Fibroblast of gingiva (primary cell): Measurements from ENCODE around the gene CCT3.
"Not testable (repeated sequence)": the region's sequence is repeated elsewhere in the genome, so short reads cannot be mapped to it uniquely, and the experiment has no call there.

ENCODE experiments used
- DNase-seq: peaks from one replicate; pipeline ENCODE4 v3.0.0-alpha.2; 2011; ENCODE audit warnings: low read depth

The CCT3 gene

DNA sequence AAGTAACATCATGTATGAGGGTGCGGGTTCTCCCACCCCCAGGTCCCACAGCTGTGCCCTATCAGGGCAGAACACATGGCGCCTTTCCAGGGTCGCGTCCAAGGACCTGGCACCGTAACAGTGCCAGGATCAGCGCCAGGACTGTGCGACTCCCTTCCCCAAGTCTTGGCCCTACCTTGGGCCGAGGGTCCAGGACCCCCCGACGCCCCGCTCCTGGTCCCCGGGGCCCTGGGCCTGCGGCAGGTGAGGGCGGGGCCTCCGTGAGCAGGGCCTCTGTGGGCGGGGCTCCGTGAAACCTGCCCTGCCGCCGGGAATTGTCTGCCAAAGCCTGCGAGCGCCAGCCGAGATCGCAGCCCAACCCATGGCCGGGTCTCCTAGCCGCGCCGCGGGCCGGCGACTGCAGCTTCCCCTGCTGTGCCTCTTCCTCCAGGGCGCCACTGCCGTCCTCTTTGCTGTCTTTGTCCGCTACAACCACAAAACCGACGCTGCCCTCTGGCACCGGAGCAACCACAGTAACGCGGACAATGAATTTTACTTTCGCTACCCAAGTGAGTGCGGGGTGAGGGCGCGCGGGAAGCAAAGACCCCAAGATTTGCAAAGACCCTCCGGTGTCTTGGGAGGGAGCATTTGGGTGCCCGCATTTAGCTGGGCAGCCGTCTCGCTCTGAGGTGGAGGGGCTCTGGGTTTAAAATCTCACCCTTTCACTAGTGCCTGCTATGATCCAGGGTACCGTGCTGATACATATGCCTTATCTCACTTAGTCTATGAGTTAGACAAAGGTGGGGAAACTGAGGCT is 31.0 kb upstream of the CCT3 start, which contains the start of gene RHBG:
Gene RHBG (plus strand): TSS at position 323 of the 796 bp plus-strand sequence. CDS start 39 bp downstream, at position 362.
- no peak for DNase-seq

DNA sequence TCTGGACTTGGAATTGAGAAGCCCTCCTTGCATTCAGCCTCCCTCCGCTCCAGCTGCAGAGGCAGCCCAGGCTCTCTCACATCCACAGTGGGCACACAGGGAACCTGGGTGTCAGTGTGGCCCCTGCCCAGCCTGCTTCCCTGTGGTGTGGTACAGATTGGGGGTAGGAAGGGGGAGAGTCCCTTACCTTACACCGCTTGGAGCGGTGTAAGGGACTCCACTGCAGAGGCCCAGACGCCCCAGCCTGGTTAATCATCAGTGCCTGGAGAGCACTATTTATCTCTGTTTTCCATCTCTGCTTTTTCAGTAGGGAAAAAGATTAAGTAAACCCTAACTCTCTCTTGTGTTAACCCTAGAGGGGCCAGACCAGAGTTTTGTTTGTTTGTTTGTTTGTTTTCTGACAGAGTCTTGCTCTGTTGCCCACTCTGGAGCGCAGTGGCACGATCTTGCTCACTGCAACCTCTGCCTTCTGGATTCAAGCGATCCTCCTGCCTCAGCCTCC is 30.1 kb upstream of the CCT3 start:
- DNase-seq: no peak

DNA sequence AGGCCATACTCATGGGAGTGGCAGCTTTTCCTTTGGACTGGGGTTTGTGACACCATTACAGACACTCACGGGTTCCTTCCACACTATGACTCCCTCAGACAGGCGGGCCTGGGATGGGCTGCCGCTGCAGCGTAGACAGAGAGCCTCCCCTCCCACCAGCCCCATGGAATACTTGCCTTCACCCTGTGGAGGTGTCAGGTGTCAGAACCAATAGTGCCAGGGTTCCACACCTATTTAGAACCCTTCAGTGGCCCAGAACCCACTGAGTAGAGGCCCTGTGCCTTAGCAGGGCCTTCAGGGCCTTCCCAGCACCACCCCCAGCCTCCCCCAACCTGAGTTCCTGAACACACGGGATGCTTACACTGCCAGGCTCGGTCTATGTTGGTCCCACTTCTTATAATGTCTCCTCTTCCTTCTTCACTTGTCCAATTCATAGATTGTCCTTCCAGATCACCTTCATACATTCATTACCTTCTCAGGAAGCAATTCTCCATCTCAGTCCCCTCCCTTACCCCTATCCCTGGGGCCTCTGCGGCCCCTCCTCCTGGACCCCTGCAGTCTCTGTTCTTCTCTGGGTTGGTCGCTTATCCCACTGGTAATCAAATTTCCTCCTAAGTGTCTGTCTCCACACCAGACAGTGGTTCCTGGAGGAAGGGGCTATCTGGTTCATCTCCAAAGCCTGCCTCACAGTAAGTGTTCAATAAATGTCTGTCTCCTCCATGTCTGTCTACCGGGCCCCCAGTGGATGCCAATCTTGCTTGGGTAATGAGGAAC is 29.5 kb upstream of the CCT3 start:
- DNase-seq: no peak

DNA sequence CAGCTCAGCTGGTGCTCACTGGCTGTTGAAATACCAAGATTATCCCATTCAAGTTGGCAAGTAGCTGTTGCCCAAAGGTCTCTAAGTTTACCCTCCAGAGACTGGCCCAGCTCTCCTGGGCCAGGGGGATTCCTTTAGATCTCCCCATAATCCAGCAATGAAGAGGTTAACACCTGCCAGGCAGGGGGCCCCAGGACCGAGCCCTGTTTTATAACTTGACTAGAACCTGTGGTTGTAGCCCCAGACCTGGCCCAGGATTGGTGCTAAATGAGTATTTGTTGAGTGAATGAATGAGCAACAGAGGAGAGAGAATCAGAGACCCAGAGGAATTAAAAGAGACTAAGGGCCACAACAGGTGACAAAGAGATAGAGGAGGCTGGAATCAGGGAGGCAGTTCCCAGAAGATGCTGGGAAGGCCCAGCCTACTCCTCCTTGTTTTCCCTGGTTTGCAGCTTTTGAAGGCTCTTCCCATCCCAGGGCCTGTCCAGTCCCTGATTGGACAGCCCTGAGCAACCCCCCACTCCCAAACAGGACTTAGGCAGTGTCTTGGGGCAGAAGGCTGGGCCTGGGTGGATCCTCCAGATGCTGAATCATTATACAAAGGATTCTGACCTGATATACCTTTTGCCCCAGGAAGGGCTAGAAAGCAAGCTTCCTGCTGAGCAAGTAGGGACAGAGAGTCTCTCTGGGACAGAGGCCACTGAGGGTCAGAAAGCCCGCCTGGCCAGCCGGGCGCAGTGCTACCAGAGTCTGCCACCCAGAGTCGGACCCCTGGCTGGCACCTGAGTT is 28.5 kb upstream of the CCT3 start:
- DNase-seq: no peak

DNA sequence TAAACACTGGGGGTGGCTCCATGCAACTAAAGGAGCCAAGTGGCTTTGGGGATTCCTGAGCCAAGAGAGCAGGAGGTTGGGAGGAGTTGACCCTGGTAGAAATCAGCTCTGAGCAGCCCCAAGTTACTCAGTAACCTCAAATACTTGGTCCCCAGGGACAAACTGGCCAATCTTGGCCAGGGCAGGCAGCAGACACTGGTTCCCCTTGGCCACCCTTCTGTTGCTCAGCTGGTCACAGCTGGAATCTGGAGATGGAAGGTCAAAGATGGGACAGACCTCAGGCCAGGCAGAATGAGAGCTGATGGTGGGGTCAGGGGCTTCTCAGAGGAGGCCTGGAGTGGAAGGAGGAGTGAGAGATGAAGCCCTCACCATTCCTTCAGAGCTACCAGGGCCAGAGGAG is 27.7 kb upstream of the CCT3 start:
- DNase-seq: no peak

DNA sequence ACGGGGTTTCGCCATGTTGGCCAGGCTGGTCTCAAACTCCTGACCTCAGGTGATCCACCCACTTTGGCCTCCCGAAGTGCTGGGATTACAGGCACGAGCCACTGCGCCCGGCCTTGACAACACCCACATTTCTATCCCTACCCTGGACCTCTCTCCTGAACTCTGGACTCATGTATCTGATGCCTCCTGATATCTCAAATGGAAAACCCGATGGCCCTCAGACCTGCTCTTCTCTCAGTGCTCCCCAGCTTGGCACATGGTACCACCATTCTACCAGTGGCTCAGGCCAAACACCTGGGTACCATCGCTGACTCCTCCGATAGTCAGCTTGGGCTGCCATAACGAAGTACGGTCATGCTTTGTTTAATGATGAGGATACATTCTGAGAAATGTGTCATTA is 22.4 kb upstream of the CCT3 start:
- DNase-seq: no peak

DNA sequence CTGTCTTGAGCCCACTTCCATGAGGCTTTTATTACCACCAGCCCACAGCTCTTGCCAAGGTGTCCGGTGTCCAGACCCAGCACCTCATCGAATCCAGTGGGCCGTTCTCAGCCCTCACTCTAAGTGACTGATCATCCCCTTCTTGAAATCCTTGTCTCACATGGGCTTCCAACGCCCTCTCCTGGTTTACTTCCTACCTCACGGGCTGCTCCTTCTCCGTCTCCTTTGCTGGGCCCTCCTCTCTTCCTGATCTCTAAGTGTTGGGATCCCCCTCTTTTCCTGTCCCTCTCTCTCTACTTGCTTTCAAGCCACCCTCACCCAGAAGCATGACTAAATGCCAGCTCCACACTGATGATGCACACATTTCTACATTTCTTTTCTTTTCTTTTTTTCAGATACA is 21.9 kb upstream of the CCT3 start:
- peak; percentile 56 for DNase-seq

DNA sequence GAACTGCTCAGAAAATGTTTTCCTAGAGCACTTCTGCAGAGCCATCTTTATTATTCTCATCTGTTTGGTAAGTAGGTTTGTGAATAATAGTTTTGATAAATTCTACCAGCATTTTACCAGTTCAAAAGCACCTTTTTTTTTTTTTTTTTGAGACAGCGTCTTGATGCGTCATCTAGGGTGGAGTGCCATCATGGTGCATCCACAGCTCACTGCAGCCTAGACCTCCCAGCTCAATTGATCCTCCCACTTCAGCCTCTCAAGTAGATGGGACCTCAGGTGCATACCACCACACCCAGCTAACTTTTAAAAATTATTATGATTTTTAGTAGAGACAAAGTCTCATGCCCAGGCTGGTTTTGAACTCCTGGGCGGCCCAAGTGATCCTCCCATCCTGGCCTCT is 21.2 kb upstream of the CCT3 start:
- no peak for DNase-seq

DNA sequence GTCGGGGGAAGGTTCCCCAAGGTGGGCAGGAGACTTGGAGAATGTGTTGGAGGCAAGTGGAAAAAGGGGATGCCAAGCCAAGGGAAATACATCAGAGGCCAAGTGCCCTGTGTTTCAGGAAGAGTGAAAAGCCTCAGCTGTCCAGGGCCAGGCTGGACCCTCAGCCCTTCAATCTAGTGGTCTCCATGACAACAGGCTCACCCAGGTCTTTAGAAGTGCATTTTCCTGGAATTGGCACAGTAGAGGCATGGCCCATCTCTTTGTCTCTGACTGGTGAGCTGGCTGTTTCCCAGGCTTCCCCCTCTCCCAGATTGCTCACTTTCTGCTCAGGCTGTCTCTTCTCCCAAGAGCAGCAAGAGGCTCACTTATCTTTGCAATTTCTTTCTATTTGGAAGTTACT is 20.5 kb upstream of the CCT3 start:
- no peak for DNase-seq

DNA sequence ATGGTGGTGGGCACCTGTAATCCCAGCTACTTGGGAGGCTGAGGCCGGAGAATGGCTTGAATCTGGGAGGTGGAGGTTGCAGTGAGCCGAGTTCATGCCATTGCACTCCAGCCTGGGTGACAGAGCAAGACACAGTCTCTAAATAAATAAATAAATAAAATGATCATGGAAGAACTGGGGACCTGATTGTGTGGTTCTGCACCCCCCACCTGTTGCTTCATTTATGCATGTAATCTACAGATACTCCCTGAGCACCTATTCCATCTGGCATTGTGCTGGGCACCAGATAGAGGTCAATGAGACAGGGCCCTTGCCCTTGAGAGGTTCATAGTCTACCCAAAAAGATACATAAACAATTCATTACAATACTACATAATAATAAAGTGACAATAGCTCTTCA is 19.9 kb upstream of the CCT3 start:
- DNase-seq: no peak

DNA sequence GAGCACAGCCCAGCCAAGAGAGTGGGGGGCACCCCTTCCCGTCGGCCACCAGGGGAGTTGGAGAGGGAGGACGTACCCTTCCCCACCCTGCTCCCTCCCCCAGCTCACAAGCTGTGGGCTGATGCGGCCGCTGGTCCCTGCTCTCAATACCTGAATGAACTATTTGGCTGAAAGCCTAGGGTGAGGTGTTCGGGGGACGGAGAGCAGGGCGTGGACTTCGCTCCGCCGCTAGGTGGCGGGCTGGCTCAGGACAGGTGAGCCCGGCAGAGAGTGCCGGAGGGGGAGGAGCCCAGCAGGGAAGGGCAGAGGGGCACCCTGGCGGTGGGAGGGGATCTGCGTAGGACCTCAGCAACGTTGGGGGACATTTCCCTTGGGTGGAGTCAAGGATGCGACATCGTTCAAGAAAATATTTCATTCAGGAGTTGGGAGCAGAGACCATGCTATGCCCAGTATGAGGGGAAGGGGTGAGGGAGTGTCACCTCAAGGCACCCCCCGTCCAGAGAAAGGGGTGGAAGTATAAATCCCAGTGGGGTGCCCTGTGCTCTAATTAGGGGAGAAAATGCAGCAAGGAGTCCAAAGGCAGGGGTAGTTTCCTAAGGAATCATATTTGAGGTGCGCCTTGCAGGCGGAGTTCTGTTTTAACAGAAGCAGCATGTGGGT is 18.9 kb upstream of the CCT3 start:
- peak; percentile 7 for DNase-seq

DNA sequence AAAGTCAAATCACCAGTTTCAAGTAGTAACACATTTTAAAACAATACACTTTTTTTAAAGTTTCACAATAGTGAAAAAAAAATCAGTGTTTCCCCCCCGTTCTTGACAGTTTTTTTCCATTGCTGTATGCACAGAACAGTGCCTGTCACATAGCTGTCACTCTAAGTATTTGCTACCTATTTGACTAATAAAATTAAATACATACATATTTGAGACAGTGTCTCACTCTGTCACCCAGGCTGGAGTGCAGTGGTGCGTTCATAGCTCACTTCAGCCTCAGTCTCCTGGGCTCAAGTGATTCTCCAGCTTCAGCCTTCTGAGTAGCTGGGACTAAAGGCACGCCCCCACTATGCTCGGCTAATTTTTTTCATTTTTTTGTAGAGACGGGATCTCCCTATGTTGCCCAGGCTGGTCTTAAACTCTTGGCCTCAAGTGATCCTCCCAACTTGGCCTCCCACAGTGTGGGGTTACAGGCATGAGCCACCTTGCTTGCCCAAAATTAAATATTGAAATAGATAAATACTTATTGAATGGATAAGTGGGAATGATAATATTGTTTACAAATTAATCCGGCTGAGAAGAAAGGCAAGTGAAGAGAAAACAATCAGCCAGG is 18.3 kb upstream of the CCT3 start:
- no peak for DNase-seq

DNA sequence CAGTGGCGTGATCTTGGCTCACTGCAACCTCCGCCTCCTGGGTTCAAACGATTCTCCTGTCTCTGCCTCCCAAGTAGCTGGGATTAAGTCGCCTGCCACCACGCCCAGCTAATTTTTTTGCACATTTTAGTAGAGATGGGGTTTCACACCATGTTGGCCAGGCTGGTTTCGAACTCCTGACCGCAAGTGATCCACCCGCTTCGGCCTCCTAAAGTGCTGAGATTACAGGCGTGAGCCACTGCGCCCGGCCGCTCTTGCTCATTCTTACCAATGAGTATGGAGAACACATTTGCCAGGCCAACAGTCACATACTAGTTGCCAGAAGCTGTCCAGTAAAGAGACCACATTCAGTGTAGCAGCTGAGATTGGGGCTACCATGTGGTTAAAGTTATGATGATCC is 14.4 kb upstream of the CCT3 start:
- not testable (repeated sequence) for DNase-seq

DNA sequence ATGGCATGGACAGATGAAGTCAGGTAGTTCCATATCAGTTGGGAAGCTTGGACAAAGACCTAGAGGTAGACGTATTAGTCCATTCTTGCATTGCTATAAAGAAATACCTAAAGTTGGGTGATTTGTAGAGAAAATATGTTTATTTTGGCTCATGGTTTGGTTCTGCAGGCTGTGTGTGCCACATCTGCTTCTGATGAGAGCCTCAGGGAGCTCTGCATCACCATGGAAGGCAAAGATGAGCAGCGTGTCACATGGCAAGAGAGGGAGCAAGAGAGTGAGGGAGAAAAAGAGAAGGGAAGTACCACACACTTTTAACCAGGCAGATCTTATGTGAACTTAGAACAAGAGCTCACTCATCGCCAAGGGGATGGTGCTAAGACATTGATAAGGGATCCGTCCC is 9.2 kb upstream of the CCT3 start:
- DNase-seq: peak; percentile 92

DNA sequence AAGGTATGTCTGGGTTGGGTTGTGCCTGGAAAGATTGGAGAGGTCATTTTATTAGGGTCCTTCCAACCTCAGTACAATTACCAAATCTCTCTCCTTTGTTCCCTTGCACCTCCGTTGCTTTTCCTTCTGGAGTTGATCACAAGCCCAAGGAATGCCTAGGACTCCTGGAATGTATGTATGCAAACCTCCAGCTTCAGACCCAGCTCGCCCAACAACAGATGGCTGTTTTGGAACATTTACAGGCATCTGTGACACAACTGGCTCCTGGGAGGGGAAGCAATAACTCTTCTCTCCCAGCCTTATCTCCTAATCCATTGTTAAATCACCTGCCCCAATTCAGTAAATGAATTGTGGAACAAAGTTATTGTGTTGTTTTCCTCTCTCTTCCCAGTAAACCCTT is 8.5 kb upstream of the CCT3 start:
- DNase-seq: peak; percentile 81

DNA sequence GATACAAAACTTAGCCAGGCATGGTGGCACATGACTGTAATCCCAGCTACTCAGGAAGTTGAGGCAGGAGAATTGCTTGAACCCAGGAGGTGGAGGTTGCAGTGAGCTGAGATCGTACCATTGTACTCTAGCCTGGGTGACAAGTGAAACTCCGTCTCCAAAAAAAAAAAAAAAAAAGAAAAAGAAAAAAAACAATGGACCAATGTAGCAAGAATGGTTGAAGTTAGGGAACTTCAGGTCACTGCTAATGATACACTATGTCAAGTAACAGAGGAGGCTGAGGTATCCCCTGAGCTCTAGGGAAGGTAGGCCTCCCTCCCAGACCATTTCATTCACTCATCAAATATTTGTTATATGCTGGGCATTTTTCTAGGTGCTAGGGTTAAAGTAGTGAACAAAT is 7.9 kb upstream of the CCT3 start:
- not testable (repeated sequence) for DNase-seq

DNA sequence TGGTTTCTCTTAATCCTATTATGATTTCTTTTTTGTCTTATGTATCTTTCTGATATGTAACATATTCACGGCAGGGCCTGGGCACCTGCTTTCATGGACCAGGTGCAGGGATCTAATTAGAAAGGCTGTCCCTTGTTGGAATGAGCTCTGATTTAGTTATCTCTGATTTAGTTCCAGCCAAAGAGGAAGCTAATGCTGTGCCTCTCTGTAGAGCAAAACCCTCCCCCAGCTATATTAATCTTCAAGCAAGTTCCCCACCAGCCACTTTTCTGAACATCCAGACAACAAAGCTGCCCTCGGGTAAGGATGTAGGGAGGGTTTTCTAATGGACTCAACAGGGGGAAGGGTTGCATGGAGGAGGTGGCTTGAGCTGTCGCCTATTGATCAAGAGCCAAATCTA is 6.3 kb upstream of the CCT3 start:
- DNase-seq: no peak

DNA sequence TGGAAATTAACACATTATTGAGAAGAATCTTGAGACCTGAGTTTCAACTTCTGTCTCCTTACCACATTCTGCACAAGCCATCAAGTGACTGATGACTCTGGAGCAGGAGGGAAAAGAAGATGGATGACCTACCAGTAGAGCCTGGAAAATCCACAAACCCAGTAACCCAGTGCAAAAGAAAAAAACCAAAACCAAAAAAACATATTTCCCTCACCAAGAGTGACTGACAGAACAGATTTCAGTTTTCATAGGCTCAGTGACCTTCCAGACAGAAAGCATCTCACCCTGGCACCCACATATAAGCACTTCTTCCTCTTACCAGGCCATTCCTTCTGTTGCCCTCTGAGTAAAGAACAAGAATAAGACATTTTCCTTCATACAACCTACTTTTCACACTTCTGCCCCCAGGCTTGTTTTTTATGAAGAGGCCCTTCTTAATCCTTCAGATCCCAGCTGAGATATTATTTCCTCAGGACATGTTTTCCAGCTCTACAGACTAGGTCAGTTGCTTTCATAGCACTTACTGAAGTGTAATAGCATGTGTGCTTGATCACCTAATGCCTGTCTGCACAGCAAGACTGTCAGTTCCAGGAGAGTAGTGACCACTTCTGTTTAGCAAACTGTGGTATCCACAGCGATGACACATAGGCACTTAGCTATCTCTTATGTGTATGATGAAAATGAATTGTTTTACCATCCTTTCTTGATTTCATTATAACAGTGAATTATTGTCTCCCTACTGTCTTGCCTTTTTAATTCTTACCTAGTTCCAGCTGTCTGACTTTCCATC is 4.3 kb upstream of the CCT3 start:
- peak; percentile 11 for DNase-seq

DNA sequence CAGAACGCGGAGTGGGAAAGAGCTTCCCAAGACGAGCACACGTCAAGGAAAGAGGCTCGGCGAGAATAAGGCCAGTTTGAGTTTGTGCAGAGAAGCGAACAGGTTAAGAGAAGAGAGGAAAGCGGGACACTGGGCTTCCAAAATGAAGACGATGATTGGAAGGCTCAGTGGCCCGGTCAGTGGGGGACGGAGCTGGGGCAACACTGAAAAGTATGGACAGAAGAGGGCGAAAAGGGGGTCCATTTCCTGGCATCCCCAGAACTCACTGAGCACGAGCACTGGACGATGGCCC is 258 bp downstream of the CCT3 start:
- DNase-seq: no peak

DNA sequence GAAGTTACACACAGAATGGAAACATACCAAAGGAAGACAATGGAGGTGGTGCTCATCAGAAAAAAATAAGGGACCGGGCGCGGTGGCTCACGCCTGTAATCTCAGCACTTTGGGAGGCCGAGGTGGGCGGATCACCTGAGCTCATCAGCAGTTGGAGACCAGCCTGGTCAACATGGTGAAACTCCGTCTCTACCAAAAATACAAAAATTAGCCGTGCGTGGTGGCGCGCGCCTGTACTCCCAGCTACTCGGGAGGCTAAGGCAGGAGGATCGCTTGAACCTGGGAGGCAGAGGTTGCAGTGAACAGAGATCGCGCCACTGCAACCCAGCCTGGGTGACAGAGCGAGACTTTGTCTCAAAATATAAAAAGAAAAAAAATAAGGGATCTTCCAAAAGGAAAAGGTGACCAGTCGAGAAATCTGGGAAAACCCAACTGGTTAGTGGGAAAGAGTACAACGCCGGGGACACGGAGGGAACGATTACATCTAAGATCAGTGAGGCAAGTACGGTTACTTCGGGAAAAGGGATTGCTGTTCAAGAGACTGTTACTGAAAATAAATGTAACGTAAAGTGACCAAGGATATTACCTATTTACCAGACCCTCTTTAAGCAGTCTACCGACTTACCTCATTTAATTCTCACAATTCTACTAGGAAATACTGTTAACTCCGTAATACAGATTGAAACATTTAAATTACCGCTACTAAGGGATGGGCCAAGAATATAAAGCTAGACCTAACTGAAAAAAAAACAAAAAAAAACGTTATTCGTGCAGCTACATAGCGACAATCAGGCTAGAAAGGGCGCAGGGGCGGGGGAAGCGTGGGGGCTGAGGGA is 822 bp downstream of the CCT3 start:
- no peak for DNase-seq
